WTC11 (cell line): ENCODE measurements around the gene SPOCK1. TPM values are rescaled to one million over a fixed set of nuclear protein-coding genes. Genes with fewer than 3 reads are reported as not detected.

Source experiments
- ATAC-seq: fragments of 200-7000 bp; cut with Tn5 transposase; 2 replicates; pipeline ENCODE4 v1.10.0; 2021; ENCODE audit warnings: mild to moderate bottlenecking, moderate library complexity
- CTCF ChIA-PET: fragments of 300-600 bp; sonication (Branson Sonifier 250); formaldehyde crosslinking; loops from one replicate; lab custom pipeline; 2021; ENCODE audit warnings: antibody characterized with exemption; lab: Charles Lee
- POLR2A ChIA-PET: fragments of 350-600 bp; sonication (Branson Sonifier 250); formaldehyde crosslinking; loops from one replicate; lab custom pipeline; 2021; ENCODE audit warnings: antibody characterized with exemption; lab: Charles Lee
- DNase-seq: peaks from one replicate; pipeline ENCODE4 v3.0.0; 2021; ENCODE audit warnings: low spot score
- H3K27ac Mint-ChIP-seq: 2 replicates; pipeline ENCODE4 v1.8.0; 2021; ENCODE audit warnings: mixed read lengths
- H3K27me3 Mint-ChIP-seq: 2 replicates; pipeline ENCODE4 v1.8.0; 2021; ENCODE audit warnings: low read depth, mild to moderate bottlenecking, moderate library complexity, mixed read lengths
- H3K36me3 Mint-ChIP-seq: 2 replicates; pipeline ENCODE4 v1.8.0; 2021; ENCODE audit warnings: mixed read lengths
- H3K4me1 Mint-ChIP-seq: 2 replicates; pipeline ENCODE4 v1.8.0; 2022; ENCODE audit warnings: mixed read lengths
- H3K4me3 Mint-ChIP-seq: 2 replicates; pipeline ENCODE4 v1.8.0; 2021; ENCODE audit warnings: mild to moderate bottlenecking, moderate library complexity, mixed read lengths
- H3K9me3 Mint-ChIP-seq: 2 replicates; pipeline ENCODE4 v1.8.0; 2021; ENCODE audit warnings: mixed read lengths
- ARID4B ChIP-seq: sonication (generic); formaldehyde crosslinking; IDR thresholded peaks from 2 replicates; pipeline ENCODE4 v1.8.0; 2023; ENCODE audit warnings: missing genetic modification reagents, mild to moderate bottlenecking, borderline replicate concordance
- ATF1 ChIP-seq: sonication (generic); formaldehyde crosslinking; IDR thresholded peaks from 2 replicates; pipeline ENCODE4 v1.8.1; 2023; ENCODE audit warnings: mild to moderate bottlenecking, moderate library complexity, missing genetic modification reagents
- ATF2 ChIP-seq: sonication (generic); formaldehyde crosslinking; IDR thresholded peaks from 2 replicates; pipeline ENCODE4 v1.8.1; 2022; ENCODE audit warnings: low read depth, missing genetic modification reagents, borderline replicate concordance
- ESRRA ChIP-seq: sonication (generic); formaldehyde crosslinking; IDR thresholded peaks from 2 replicates; pipeline ENCODE4 v1.8.1; 2022; ENCODE audit warnings: mild to moderate bottlenecking, missing genetic modification reagents, borderline replicate concordance
- FOXP4 ChIP-seq: sonication (generic); formaldehyde crosslinking; IDR thresholded peaks from 2 replicates; pipeline ENCODE4 v1.8.0; 2022; ENCODE audit warnings: mild to moderate bottlenecking, missing genetic modification reagents
- HMGXB4 ChIP-seq: sonication (generic); formaldehyde crosslinking; IDR thresholded peaks from 2 replicates; pipeline ENCODE4 v1.8.1; 2023; ENCODE audit warnings: mild to moderate bottlenecking, moderate library complexity, missing genetic modification reagents
- MLX ChIP-seq: sonication (generic); formaldehyde crosslinking; IDR thresholded peaks from 2 replicates; pipeline ENCODE4 v1.8.1; 2023; ENCODE audit warnings: mild to moderate bottlenecking, missing genetic modification reagents, moderate library complexity
- MYBL2 ChIP-seq: sonication (generic); formaldehyde crosslinking; IDR thresholded peaks from 2 replicates; pipeline ENCODE4 v1.8.1; 2023; ENCODE audit warnings: mild to moderate bottlenecking, moderate library complexity, missing genetic modification reagents
- NFATC4 ChIP-seq: fragments of 250-450 bp; sonication (Bioruptor Pico); IDR thresholded peaks from 2 replicates; pipeline ENCODE4 v1.9.0; 2021; ENCODE audit warnings: mild to moderate bottlenecking
- NR2C2 ChIP-seq: sonication (generic); formaldehyde crosslinking; IDR thresholded peaks from 2 replicates; pipeline ENCODE4 v1.8.0; 2022; ENCODE audit warnings: mild to moderate bottlenecking, missing genetic modification reagents
- PREB ChIP-seq: sonication (generic); formaldehyde crosslinking; IDR thresholded peaks from 2 replicates; pipeline ENCODE4 v1.8.1; 2022; ENCODE audit warnings: mild to moderate bottlenecking, missing genetic modification reagents, moderate library complexity, borderline replicate concordance
- SMAD3 ChIP-seq: sonication (generic); formaldehyde crosslinking; IDR thresholded peaks from 2 replicates; pipeline ENCODE4 v1.8.0; 2022; ENCODE audit warnings: missing genetic modification reagents, mild to moderate bottlenecking, borderline replicate concordance
- STAT6 ChIP-seq: sonication (generic); formaldehyde crosslinking; conservative IDR thresholded peaks from 2 replicates; pipeline ENCODE4 v1.8.1; 2023; ENCODE audit warnings: mild to moderate bottlenecking, low read depth, missing genetic modification reagents, moderate library complexity
- TP53 ChIP-seq: sonication (generic); formaldehyde crosslinking; IDR thresholded peaks from 2 replicates; pipeline ENCODE4 v1.8.1; 2023; ENCODE audit warnings: mild to moderate bottlenecking, missing genetic modification reagents
- ZMAT4 ChIP-seq: fragments of 250-450 bp; sonication (Bioruptor Pico); IDR thresholded peaks from 2 replicates; pipeline ENCODE4 v1.9.0; 2021; ENCODE audit warnings: mild to moderate bottlenecking
- ZNF671 ChIP-seq: fragments of 250-450 bp; sonication (Bioruptor Pico); IDR thresholded peaks from 2 replicates; pipeline ENCODE4 v1.8.0; 2021; ENCODE audit warnings: mild to moderate bottlenecking
- total RNA-seq: library from RNA; stranded (reverse); gene quantifications from 3 replicates; pipeline ENCODE4 v1.2.3, GENCODE V29; 2021

Gene SPOCK1
- total RNA-seq, 1 experiment from 2014 or later = 15.2 TPM

- no peak for TF ChIP-seq ATF2 (CRISPR knock-in tag)
- no peak for TF ChIP-seq NFATC4 (CRISPR knock-in tag)
- TF ChIP-seq ARID4B = no peak
- TF ChIP-seq FOXP4 (CRISPR knock-in tag) = no peak
- TF ChIP-seq ESRRA (CRISPR knock-in tag) = no peak
- TF ChIP-seq ZNF671 (CRISPR knock-in tag) = no peak
Observed at GRCh38 chr5:137440795-137441194, 58.3 kb downstream of the SPOCK1 start (continued).

- Mint-ChIP-seq H3K9me3 (peaks cover 6% of the 10 kb centered on the region), H3K4me3 (no peak overlapping the region), H3K27ac (no peak overlapping the region), H3K36me3 (no peaks in the 10 kb centered on the region)
- POLR2A ChIA-PET = no interaction called here
- no peak for TF ChIP-seq ZMAT4 (CRISPR knock-in tag)
- TF ChIP-seq MLX (CRISPR knock-in tag) = no peak
- TF ChIP-seq FOXP4 (CRISPR knock-in tag) = no peak
- no peak for TF ChIP-seq NR2C2 (CRISPR knock-in tag)
- TF ChIP-seq ATF1 (CRISPR knock-in tag) = no peak
- TF ChIP-seq MYBL2 (CRISPR knock-in tag) = no peak
- TF ChIP-seq PREB (CRISPR knock-in tag) = no peak
- no peak for TF ChIP-seq HMGXB4
- no peak for TF ChIP-seq ESRRA (CRISPR knock-in tag)
- TF ChIP-seq STAT6 = no peak
- no peak for TF ChIP-seq SMAD3 (CRISPR knock-in tag)
- TF ChIP-seq TP53 = no peak
- TF ChIP-seq, all 79 proteins: peak for 0
- Mint-ChIP-seq H3K27me3 (no peaks in the 10 kb centered on the region), H3K4me1 (no peaks in the 10 kb centered on the region)
- no peak for ATAC-seq
- DNase-seq = no peak
- CTCF ChIA-PET = no interaction called here
Observed at GRCh38 chr5:137439645-137440044, 59.5 kb downstream of the SPOCK1 start.
